ENCODE data around the gene JADE1. TPM values are rescaled to one million over a fixed set of nuclear protein-coding genes. Genes with fewer than 3 reads are reported as not detected.

The JADE1 gene
- total RNA-seq, 4 donors from 2014 or later: 18.7 to 50.2 (median 35.7) TPM

DNA sequence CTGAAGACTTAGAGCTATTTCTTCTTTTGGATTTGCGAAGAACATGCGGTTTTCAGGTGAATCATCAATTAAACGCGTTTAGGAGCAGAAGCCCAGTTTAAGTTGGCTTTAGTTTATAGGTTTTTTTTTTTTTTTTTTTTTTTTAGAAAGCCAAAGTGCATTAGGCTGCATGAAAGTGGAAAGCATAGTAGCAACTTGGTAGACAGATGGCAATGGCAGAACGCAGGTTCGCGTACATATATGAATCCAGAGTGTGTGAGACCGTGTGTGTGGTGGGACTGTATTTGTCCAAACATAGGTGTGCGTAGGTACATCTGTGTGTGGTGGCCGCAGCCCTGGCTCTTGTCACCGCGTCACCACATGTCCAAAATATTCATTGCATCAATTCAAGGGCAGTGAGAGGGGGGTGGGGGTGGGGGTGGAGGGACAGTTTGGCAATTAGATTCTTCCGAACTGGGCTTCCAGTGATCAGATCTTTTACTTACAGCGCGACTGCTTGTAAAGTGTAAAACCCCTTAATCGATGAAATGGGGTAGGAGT, 901 bp downstream of the JADE1 start:
- no peaks in the 10 kb centered on the region for H3K4me1 ChIP-seq
- H3K4me3 ChIP-seq: peak overlapping the region; percentile 93 to 96
- intact Hi-C loops (cut with DNase I; ENCODE audit: low total_unique reads): loop anchor here (5.0 kb wide), 1 partner anchor 358 kb away; no protein-coding TSS in a partner anchor
- DNase-seq: peak; percentile 24 to 28
- TF ChIP-seq, protein P1, sequence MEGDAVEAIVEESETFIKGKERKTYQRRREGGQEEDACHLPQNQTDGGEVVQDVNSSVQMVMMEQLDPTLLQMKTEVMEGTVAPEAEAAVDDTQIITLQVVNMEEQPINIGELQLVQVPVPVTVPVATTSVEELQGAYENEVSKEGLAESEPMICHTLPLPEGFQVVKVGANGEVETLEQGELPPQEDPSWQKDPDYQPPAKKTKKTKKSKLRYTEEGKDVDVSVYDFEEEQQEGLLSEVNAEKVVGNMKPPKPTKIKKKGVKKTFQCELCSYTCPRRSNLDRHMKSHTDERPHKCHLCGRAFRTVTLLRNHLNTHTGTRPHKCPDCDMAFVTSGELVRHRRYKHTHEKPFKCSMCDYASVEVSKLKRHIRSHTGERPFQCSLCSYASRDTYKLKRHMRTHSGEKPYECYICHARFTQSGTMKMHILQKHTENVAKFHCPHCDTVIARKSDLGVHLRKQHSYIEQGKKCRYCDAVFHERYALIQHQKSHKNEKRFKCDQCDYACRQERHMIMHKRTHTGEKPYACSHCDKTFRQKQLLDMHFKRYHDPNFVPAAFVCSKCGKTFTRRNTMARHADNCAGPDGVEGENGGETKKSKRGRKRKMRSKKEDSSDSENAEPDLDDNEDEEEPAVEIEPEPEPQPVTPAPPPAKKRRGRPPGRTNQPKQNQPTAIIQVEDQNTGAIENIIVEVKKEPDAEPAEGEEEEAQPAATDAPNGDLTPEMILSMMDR (IDR thresholded peaks at IDR 0.05): no peak
- TF ChIP-seq POLR2A (IDR thresholded peaks at IDR 0.05): no peak
- H3K9me3 ChIP-seq: no peaks in the 10 kb centered on the region
- peak overlapping the region; percentile 94 to 96 for H3K27ac ChIP-seq
- H3K36me3 ChIP-seq: no peaks in the 10 kb centered on the region
- H3K27me3 ChIP-seq: no peaks in the 10 kb centered on the region

DNA sequence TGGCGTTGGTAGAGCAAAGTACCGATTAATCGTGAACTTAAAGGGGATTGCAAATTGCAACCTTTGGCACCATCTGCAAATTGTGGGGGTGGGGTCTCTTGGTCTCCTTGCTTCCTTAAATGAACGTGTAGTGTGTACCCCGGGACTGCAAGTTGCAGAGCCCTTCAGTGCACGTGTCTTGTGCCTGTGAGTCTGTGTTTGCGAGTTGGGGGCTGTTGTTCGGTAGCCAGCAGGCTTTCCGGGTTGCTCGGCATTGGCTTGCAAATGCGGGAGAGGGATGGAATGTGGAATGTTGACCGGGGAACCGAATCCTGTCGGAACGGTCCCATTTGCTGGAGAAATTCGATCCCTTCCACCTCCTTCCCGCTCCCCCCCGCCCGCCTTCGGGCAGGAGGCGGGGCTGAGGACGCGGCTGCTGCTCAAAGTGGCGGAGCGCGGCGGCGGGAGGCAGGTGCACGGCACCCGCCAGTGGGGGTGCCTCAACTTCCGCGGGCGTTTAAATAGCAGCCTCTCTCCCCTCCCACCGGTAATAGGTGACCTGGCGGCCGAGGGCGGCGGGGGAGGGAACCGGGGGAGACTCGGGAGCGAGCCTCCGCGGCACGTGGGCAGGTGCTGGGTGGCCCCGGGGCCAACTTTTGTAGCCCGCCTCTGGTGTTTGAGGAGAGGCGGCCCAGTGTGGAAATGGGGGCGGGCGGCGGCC, 1.5 kb downstream of the JADE1 start:
- intact Hi-C loops (cut with DNase I; ENCODE audit: low total_unique reads): loop anchor here (5.0 kb wide), 1 partner anchor 359 kb away; no protein-coding TSS in a partner anchor
- peak overlapping the region; percentile 94 to 96 for H3K27ac ChIP-seq
- no peaks in the 10 kb centered on the region for H3K36me3 ChIP-seq
- DNase-seq: peak; percentile 68 to 75
- H3K4me3 ChIP-seq: peak overlapping the region; percentile 93 to 96
- no peaks in the 10 kb centered on the region for H3K4me1 ChIP-seq
- no peaks in the 10 kb centered on the region for H3K9me3 ChIP-seq
- peak in 1 of 2 donors; percentile 50 for TF ChIP-seq POLR2A (IDR thresholded peaks at IDR 0.05)
- TF ChIP-seq, protein P1 (IDR thresholded peaks at IDR 0.05): peak in 1 of 4 experiments; percentile 0
- H3K27me3 ChIP-seq: no peaks in the 10 kb centered on the region

DNA sequence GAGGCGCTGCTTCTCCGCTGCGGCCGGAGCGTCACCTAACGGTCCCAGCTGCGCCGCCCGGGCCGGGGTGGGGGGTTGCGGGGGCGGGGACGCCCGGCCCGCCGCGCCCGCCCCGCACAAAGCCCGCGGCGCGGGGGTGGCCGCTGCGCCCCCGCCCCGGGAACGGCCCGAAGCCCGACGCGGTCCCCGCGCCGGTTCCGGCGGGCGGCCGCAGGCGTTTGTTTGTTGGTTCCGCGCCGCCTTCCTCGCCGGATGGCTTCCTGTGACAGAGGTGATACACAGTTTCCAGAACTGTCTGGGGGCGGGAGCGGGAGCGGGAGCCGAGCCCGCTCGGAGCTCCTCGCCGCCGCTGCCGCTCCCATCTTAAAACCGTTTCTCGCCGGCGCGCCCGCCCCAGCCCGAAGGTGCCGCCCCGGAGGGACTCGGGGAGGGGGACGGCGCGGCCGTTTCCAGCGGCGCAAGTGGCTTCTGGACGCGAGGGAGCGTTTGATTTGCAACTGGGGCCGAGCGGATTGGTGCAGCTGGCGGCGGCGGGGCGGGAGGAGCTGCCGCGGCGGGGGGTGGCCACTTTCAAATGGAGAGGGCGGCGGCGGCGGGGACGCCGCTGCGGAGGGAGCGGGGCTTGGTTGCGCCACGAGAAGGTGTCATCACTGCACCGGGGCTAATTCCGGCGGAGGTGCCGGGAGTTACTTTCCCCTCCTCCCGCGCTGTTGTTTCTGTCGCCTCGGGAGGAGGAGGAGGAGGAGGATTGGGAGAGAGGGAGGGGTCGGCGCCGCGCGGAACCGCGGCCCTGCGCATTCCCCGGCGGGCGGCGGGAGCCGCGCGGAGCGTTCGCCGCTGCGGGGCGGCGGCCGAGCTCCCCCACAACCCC, 2.3 kb downstream of the JADE1 start:
- peak; percentile 86 for DNase-seq
- no peaks in the 10 kb centered on the region for H3K4me1 ChIP-seq
- H3K27me3 ChIP-seq: no peaks in the 10 kb centered on the region
- peak; percentile 12 to 70 for TF ChIP-seq POLR2A (IDR thresholded peaks at IDR 0.05)
- TF ChIP-seq, protein P1 (IDR thresholded peaks at IDR 0.05): peak in 2 of 4 experiments; percentile 0 to 14
- H3K9me3 ChIP-seq: no peaks in the 10 kb centered on the region
- H3K4me3 ChIP-seq: peak overlapping the region; percentile 93 to 96
- peak overlapping the region; percentile 94 to 96 for H3K27ac ChIP-seq
- H3K36me3 ChIP-seq: no peaks in the 10 kb centered on the region
- intact Hi-C loops (cut with DNase I; ENCODE audit: low total_unique reads): loop anchor here (5.0 kb wide), 1 partner anchor 360 kb away; no protein-coding TSS in a partner anchor

DNA sequence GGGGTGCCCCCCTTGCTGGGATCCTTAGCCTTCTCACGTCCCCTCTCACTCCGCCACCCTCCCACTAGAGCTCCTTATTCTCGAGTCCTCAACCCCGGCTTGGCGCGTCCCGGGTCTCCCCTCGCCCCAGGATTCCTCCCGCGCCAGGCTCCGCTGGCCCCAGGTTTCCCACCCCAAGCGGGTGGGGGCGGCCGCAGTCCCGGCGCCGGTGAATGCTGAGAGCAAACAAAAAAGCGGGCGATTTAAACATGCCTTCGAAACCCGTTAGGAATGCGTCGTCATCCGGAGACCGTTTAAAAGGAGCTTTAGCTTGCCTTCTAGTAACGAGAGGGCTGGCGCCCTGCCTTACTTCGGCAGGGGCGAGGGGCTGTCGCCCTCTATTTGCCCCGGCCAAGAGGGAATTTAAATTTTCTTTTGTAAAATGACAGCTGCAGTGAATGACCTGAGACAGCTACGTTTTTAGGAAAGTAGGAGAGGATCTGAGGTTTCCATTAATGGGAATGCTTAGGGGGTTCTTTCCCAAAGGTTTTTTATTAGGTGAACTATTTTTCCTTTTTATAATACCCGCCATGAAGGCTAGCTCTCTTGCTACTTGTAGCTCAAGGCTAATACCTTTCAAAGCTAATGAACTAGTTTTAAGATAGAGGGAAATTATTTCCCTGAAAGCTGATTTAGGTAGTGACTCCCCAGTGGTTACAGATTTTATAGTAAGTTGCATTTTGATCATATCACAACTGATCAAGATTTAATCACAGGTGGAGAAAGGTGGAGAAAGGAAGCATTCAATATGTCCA, 3.1 kb downstream of the JADE1 start:
- Histone ChIP-seq H3K9me3 (no peaks in the 10 kb centered on the region), H3K4me3 (peak overlapping the region; percentile 93 to 96), H3K36me3 (no peaks in the 10 kb centered on the region), H3K27me3 (no peaks in the 10 kb centered on the region), H3K27ac (peak overlapping the region; percentile 94 to 96), H3K4me1 (no peaks in the 10 kb centered on the region)
- intact Hi-C loops (cut with DNase I; ENCODE audit: low total_unique reads): loop anchor here (5.0 kb wide), 1 partner anchor 360 kb away; no protein-coding TSS in a partner anchor
- TF ChIP-seq POLR2A (IDR thresholded peaks at IDR 0.05): no peak
- TF ChIP-seq, protein P1 (IDR thresholded peaks at IDR 0.05): no peak
- DNase-seq: no peak
